PC-3 (cell line): Measurements from ENCODE around the gene MDH1B. TPM values are rescaled to one million over a fixed set of nuclear protein-coding genes. Genes with fewer than 3 reads are reported as not detected.

Source experiments
- ATAC-seq: fragments of 200-7000 bp; cut with Tn5 transposase; 2 replicates; pipeline ENCODE4 v1.9.1; 2020; ENCODE audit warnings: mild to moderate bottlenecking, moderate library complexity
- BruUV-seq: library from RNA; stranded (reverse); fragments of 400-500 nt; replicated peaks from 2 replicates; lab custom pipeline; 2021; lab: Mats Ljungman, UMichigan
- CTCF ChIA-PET: fragments of 300-600 bp; sonication (Branson Sonifier 250); formaldehyde crosslinking; loops from one replicate; lab custom pipeline; 2022; ENCODE audit warnings: antibody characterized with exemption; lab: Charles Lee
- POLR2A ChIA-PET: fragments of 300-600 bp; sonication (Branson Sonifier 250); formaldehyde crosslinking; loops from one replicate; lab custom pipeline; 2022; ENCODE audit warnings: antibody characterized with exemption; ENCODE audit not compliant: unreplicated experiment; lab: Charles Lee
- DNase-seq: peaks from one replicate; pipeline ENCODE4 v3.0.0-alpha.2; 2015
- H2AFZ ChIP-seq: fragments of 300-600 bp; sonication (generic); 2 replicates; pipeline ENCODE4 v1.6.0; 2016; ENCODE audit warnings: antibody characterized with exemption, low read length
- H3F3A ChIP-seq: fragments of 300-600 bp; sonication (generic); one replicate; pipeline ENCODE4 v1.6.0; 2017; ENCODE audit warnings: antibody characterized with exemption, low read length, control low read depth, mild to moderate bottlenecking; ENCODE audit not compliant: unreplicated experiment
- H3K27ac ChIP-seq: fragments of 300-600 bp; sonication (generic); 2 replicates; pipeline ENCODE4 v1.5.1; 2016; ENCODE audit warnings: mild to moderate bottlenecking, low read length
- H3K27me3 ChIP-seq: fragments of 300-600 bp; sonication (generic); 2 replicates; pipeline ENCODE4 v1.6.1; 2016; ENCODE audit warnings: low read length, mixed read lengths
- H3K36me3 ChIP-seq: fragments of 300-600 bp; sonication (generic); 2 replicates; pipeline ENCODE4 v1.6.1; 2016; ENCODE audit warnings: low read depth, mixed run types, low read length, mixed read lengths
- H3K4me1 ChIP-seq: fragments of 300-600 bp; sonication (generic); 2 replicates; pipeline ENCODE4 v1.5.1; 2016; ENCODE audit warnings: low read length; ENCODE audit not compliant: insufficient read depth
- H3K4me2 ChIP-seq: fragments of 300-600 bp; sonication (generic); 2 replicates; pipeline ENCODE4 v1.6.0; 2016; ENCODE audit warnings: low read length
- H3K4me3 ChIP-seq: fragments of 300-600 bp; sonication (generic); 2 replicates; pipeline ENCODE4 v1.5.1; 2016; ENCODE audit warnings: mild to moderate bottlenecking, low read length, mixed read lengths
- H3K79me2 ChIP-seq: fragments of 300-600 bp; sonication (generic); 2 replicates; pipeline ENCODE4 v1.6.1; 2017; ENCODE audit warnings: low read length, mixed read lengths
- H3K9ac ChIP-seq: fragments of 300-600 bp; sonication (generic); 2 replicates; pipeline ENCODE4 v1.6.0; 2016; ENCODE audit warnings: mild to moderate bottlenecking, low read length
- H3K9me2 ChIP-seq: fragments of 300-600 bp; sonication (generic); replicated peaks from 2 replicates; pipeline ENCODE4 v1.6.1; 2016; ENCODE audit warnings: mixed run types, low read length, mixed read lengths
- H3K9me3 ChIP-seq: fragments of 300-600 bp; sonication (generic); 2 replicates; pipeline ENCODE4 v1.6.1; 2016; ENCODE audit warnings: low read length, mixed read lengths
- H4K20me1 ChIP-seq: fragments of 300-600 bp; sonication (generic); 2 replicates; pipeline ENCODE4 v1.6.1; 2016; ENCODE audit warnings: low read length, mixed read lengths
- EZH2 ChIP-seq: fragments of 300-600 bp; sonication (generic); IDR thresholded peaks from one replicate; pipeline ENCODE4 v1.6.1; 2017; ENCODE audit warnings: antibody characterized with exemption, mild to moderate bottlenecking, low read length; ENCODE audit not compliant: unreplicated experiment
- EZH2phosphoT487 ChIP-seq: fragments of 300-600 bp; sonication (generic); IDR thresholded peaks from 2 replicates; pipeline ENCODE4 v1.6.1; 2018; ENCODE audit warnings: mild to moderate bottlenecking, antibody characterized with exemption, low read length, borderline replicate concordance
- intact Hi-C: fragments of 100-400 bp; cut with micrococcal nuclease; formaldehyde crosslinking; loops from 2 replicates; pipeline ENCODE4 v1.9.0; 2023
- total RNA-seq: library from RNA; depleted of rRNA; stranded (reverse); fragments of >200 nt; gene quantifications from 2 replicates; pipeline ENCODE4 v1.2.3, GENCODE V29; 2014
- TF ChIP-seq, protein P1 (sequence below): fragments of 300-600 bp; sonication (generic); conservative IDR thresholded peaks from 2 replicates; pipeline ENCODE4 v1.5.1; 2017; ENCODE audit warnings: antibody characterized with exemption, low read depth, mild to moderate bottlenecking, low read length

The MDH1B gene
- total RNA-seq, 1 experiment from 2014 or later = 0.40 TPM

DNA sequence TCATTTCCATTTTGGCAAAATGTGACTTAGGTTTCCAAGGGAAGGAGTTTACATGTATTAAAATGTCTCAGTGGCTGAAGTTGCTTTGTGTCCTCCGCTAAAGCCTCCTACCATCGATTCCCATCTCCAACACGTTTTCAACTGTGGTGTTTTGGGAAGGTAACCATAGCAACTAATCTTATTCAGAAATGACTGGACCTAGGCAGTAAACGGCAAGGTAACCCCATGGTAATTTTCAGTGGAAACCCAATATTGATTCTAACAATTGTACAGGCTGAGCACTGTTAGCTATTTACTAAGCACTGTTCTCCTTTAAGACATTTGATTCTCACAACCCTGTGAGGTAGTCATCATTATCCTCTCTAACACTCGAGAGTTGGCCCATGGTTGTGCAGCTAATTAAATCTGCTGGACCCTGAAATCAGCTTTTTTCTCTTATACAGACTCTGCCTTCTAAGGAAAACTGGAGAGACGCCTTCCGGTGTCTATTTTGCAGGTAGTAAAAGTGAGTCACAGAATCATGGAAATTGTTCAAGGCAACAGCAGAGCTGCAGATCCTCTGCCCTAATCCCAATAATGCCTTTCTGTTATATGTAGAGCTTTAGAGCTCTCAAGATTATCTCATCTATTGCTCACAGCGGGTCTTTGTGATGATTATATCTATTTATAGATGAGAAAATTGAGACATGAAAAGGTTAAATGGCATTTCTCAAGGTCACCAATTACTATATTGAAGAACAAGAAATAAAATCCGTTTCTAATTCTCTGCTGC, 36.5 kb upstream of the MDH1B start:
- ChIA-PET CTCF (no interaction called here), POLR2A (no interaction called here)
- Histone ChIP-seq H3K27ac (no peak overlapping the region), H2AFZ (no peak overlapping the region), H3F3A (no peaks in the 10 kb centered on the region), H3K9me2 (no peaks in the 10 kb centered on the region), H3K79me2 (no peaks in the 10 kb centered on the region), H3K9me3 (no peaks in the 10 kb centered on the region), H3K9ac (no peak overlapping the region), H3K27me3 (no peaks in the 10 kb centered on the region), H3K4me3 (no peak overlapping the region), H4K20me1 (no peaks in the 10 kb centered on the region), H3K4me1 (peaks cover 15% of the 10 kb centered on the region; the same call in 1 of the 2 replicates), H3K4me2 (no peak overlapping the region), H3K36me3 (no peaks in the 10 kb centered on the region)
- BruUV-seq = no TSS peak
- DNase-seq (no peak), ATAC-seq (no peak)
- TF ChIP-seq EZH2phosphoT487 (no peak), EZH2 (no peak)
- TF ChIP-seq, protein P1, sequence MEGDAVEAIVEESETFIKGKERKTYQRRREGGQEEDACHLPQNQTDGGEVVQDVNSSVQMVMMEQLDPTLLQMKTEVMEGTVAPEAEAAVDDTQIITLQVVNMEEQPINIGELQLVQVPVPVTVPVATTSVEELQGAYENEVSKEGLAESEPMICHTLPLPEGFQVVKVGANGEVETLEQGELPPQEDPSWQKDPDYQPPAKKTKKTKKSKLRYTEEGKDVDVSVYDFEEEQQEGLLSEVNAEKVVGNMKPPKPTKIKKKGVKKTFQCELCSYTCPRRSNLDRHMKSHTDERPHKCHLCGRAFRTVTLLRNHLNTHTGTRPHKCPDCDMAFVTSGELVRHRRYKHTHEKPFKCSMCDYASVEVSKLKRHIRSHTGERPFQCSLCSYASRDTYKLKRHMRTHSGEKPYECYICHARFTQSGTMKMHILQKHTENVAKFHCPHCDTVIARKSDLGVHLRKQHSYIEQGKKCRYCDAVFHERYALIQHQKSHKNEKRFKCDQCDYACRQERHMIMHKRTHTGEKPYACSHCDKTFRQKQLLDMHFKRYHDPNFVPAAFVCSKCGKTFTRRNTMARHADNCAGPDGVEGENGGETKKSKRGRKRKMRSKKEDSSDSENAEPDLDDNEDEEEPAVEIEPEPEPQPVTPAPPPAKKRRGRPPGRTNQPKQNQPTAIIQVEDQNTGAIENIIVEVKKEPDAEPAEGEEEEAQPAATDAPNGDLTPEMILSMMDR = no peak
- intact Hi-C loops = loop anchor here (10.0 kb wide), 4 partner anchors 363 to 933 kb away; partner anchors contain the start of genes KLF7 and METTL21A

DNA sequence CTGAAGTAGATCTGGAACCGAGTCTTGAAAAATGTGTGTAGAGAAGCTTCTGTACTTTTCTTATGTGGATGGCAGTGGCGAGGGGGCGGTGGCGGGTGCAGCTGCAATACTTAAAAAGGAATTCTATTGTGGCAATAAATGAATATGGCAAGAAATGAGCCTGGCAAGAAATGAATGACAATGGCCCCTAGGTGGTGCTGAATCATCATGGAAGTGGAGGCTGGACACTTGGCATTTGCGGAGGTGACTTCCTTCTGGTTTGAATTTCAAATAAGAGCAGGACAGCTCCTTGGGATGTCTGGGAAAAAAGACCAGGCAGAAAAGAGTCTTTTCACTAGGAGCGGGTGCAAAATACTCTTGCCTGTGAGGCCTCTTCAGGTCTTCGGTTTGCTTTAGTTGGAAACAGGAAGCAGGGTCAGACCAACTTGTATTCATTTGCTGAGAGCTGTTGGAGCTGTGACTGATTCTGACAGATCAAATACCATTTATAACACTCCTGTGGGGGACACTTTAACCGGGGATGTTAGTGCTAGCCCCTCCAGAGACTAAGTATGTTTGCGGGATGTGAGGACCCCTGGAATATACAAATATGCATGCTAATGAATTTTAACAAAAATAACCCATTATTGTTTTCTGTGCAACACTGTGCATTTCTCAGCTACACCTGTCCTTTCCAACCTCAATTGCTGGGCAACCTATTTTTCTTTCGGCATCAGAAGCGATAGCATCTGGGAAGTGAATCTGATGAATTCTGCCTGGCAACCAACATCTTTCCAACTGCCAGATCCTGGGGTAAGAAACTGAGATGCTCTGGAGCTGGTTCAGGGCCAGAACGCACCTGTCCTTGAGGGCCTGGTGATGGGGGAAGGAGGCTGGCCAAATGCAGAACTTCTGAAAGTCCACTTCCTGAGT, 35.6 kb upstream of the MDH1B start:
- Histone ChIP-seq H3K4me2 (no peak overlapping the region), H3K36me3 (no peaks in the 10 kb centered on the region), H3K27ac (no peak overlapping the region), H4K20me1 (no peaks in the 10 kb centered on the region), H3K4me1 (0 out of 2 replicates have a peak, but pooled peaks cover 6% of the 10 kb centered on the region), H2AFZ (no peak overlapping the region), H3F3A (no peaks in the 10 kb centered on the region), H3K9ac (no peak overlapping the region), H3K4me3 (no peak overlapping the region), H3K27me3 (no peaks in the 10 kb centered on the region), H3K9me3 (no peaks in the 10 kb centered on the region), H3K9me2 (no peaks in the 10 kb centered on the region), H3K79me2 (no peaks in the 10 kb centered on the region)
- CTCF ChIA-PET = interaction anchor here (0.6 to 1.1 kb wide), 3 partner anchors 10 to 40 kb away, joined by 4 to 5 read pairs (median 4); no protein-coding TSS in a partner anchor
- TF ChIP-seq EZH2 (no peak), EZH2phosphoT487 (no peak)
- TF ChIP-seq, protein P1 = peak; percentile 89
- no TSS peak for BruUV-seq
- intact Hi-C loops = loop anchor here (1.0 to 10.0 kb wide), 6 partner anchors 181 to 934 kb away; partner anchors contain the start of genes KLF7 and METTL21A
- ATAC-seq (peak; percentile 84), DNase-seq (peak; percentile 82)
- POLR2A ChIA-PET = no interaction called here
